Panc1 (cell line): ENCODE data around the gene NAPA. TPM values are rescaled to one million over a fixed set of nuclear protein-coding genes. Genes with fewer than 3 reads are reported as not detected.
A peak's percentile ranks its signal among the peaks of the same experiment; 100 is the strongest.

ENCODE experiments used
- ATAC-seq: fragments of 200-7000 bp; cut with Tn5 transposase; 2 replicates; pipeline ENCODE4 v1.9.1; 2020; ENCODE audit warnings: mild to moderate bottlenecking, moderate library complexity
- BruUV-seq: library from RNA; stranded (reverse); fragments of 400-500 nt; replicated peaks from 2 replicates; lab custom pipeline; 2021; lab: Mats Ljungman, UMichigan
- CTCF ChIA-PET: fragments of 300-600 bp; sonication (Branson Sonifier 250); formaldehyde crosslinking; loops from one replicate; lab custom pipeline; 2022; ENCODE audit warnings: antibody characterized with exemption; lab: Charles Lee
- POLR2A ChIA-PET: fragments of 300-600 bp; sonication (Branson Sonifier 250); formaldehyde crosslinking; loops from one replicate; lab custom pipeline; 2022; ENCODE audit warnings: antibody characterized with exemption; lab: Charles Lee
- DNase-seq: peaks from one replicate; pipeline ENCODE4 v3.0.0-alpha.2; 2010; ENCODE audit warnings: low read depth, low spot score
- H3K27ac ChIP-seq: 2 replicates; pipeline ENCODE4 v1.5.1; 2011; ENCODE audit warnings: mild to moderate bottlenecking, low read length, inconsistent platforms
- H3K27me3 ChIP-seq: fragments of 200-500 bp; sonication (Bioruptor generic); 2 replicates; pipeline ENCODE4 v1.6.0; 2014; ENCODE audit warnings: low read length, inconsistent platforms; ENCODE audit not compliant: control insufficient read depth, insufficient read depth
- H3K36me3 ChIP-seq: fragments of 200-500 bp; sonication (Bioruptor generic); 2 replicates; pipeline ENCODE4 v1.5.1; 2014; ENCODE audit warnings: inconsistent platforms, mild to moderate bottlenecking, low read length, moderate library complexity; ENCODE audit not compliant: control insufficient read depth, insufficient read depth
- H3K4me1 ChIP-seq: 2 replicates; pipeline ENCODE4 v1.5.1; 2011; ENCODE audit warnings: inconsistent platforms, mild to moderate bottlenecking, low read length, moderate library complexity; ENCODE audit not compliant: control insufficient read depth, insufficient read depth
- H3K4me3 ChIP-seq, 2 experiments: 2 replicates each; pipeline ENCODE4 v1.5.1; 2011 to 2012; ENCODE audit warnings: low read depth in 2 of 2, low read length in 2 of 2, mild to moderate bottlenecking in 2 of 2, inconsistent platforms in 1 of 2, moderate library complexity in 1 of 2
- H3K9me3 ChIP-seq: fragments of 200-500 bp; sonication (Bioruptor generic); 2 replicates; pipeline ENCODE4 v1.5.1; 2014; ENCODE audit warnings: low read depth, mild to moderate bottlenecking, inconsistent platforms, low read length, moderate library complexity; ENCODE audit not compliant: control insufficient read depth, insufficient read depth
- CTCF ChIP-seq: fragments of 450-650 bp; IDR thresholded peaks from 2 replicates; pipeline ENCODE4 v1.5.1; 2017; ENCODE audit warnings: mild to moderate bottlenecking
- POLR2AphosphoS5 ChIP-seq: IDR thresholded peaks from 2 replicates; pipeline ENCODE4 v1.6.1; 2012; ENCODE audit warnings: mild to moderate bottlenecking, low read depth, low read length, moderate library complexity
- REST ChIP-seq, 2 experiments: IDR thresholded peaks; 2 replicates each; pipeline ENCODE4 v1.6.1; 2011 to 2012; ENCODE audit warnings: low read depth in 2 of 2, control low read depth in 1 of 2, low read length in 1 of 2, mild to moderate bottlenecking in 1 of 2, moderate library complexity in 1 of 2; ENCODE audit not compliant: insufficient read depth in 1 of 2
- SIN3A ChIP-seq: IDR thresholded peaks from 2 replicates; pipeline ENCODE4 v1.6.1; 2012; ENCODE audit warnings: low read depth, mild to moderate bottlenecking, low read length, moderate library complexity, borderline replicate concordance; ENCODE audit not compliant: insufficient read depth
- TCF7L2 ChIP-seq: IDR thresholded peaks from 2 replicates; pipeline ENCODE4 v1.6.1; 2011; ENCODE audit warnings: mild to moderate bottlenecking, low read depth, low read length, inconsistent platforms
- in situ Hi-C: cut with HindIII; loops from 2 replicates; pipeline ENCODE4 v1.10.0; 2016; ENCODE audit warnings: low sequenced_read_pairs, low pct_unique_long_range_greater_than_20kb
- intact Hi-C: fragments of 100-400 bp; cut with micrococcal nuclease; formaldehyde crosslinking; loops from one replicate; pipeline ENCODE4 v1.10.0; 2022; ENCODE audit not compliant: unreplicated experiment
- total RNA-seq: library from RNA; stranded (reverse); gene quantifications from one replicate; pipeline ENCODE4 v1.2.1, GENCODE V29; 2021; ENCODE audit not compliant: unreplicated experiment

Gene NAPA
- total RNA-seq, 1 experiment from 2014 or later, result 71.0 TPM

- Histone ChIP-seq H3K9me3 (no peaks in the 10 kb centered on the region), H3K36me3 (no peaks in the 10 kb centered on the region), H3K4me3 (peak within 1 kb of the TSS; percentile 19 to 31; a peak in 3 of 4 replicates), H3K27me3 (no peaks in the 10 kb centered on the region; the same call in 1 of the 2 replicates), H3K4me1 (no peaks in the 10 kb centered on the region; the same call in none of the 2 replicates), H3K27ac (no peak within 1 kb of the TSS)
- DNase-seq (no peak), ATAC-seq (peak; percentile 44; the same call in 1 of the 2 replicates)
- ChIA-PET CTCF (interaction anchor here (0.7 kb wide), 1 partner anchor 44 kb away, joined by 4 read pairs; no protein-coding TSS in a partner anchor), POLR2A (no interaction called here)
- in situ Hi-C loops, result no loop called here
- BruUV-seq, result no TSS peak
- intact Hi-C loops, result no loop called here
- TF ChIP-seq SIN3A (no peak), REST (IDR thresholded peaks at IDR 0.05; ENCODE audit: insufficient read depth in 1 of 2, low read depth in 2 of 2, low read length in 1 of 2) (peak; percentile 90 to 93), TCF7L2 (no peak), CTCF (no peak), POLR2AphosphoS5 (no peak)
Measured at GRCh38 chr19:47471733-47472457, 43.0 kb downstream of the NAPA start, which contains the start of gene SLC8A2. SLC8A2 (minus strand) TSS chr19:47471893; CDS start chr19:47466403, 5,490 bp downstream.

- ChIA-PET POLR2A (no interaction called here), CTCF (no interaction called here)
- ATAC-seq, result no peak
- no peak overlapping the region for H3K27ac ChIP-seq
- in situ Hi-C loops, result no loop called here
- no peaks in the 10 kb centered on the region for H3K9me3 ChIP-seq
- no peaks in the 10 kb centered on the region for H3K36me3 ChIP-seq
- TF ChIP-seq REST (IDR thresholded peaks at IDR 0.05; ENCODE audit: insufficient read depth in 1 of 2, low read depth in 2 of 2, low read length in 1 of 2) (no peak), TCF7L2 (no peak), POLR2AphosphoS5 (no peak), SIN3A (no peak), CTCF (no peak)
- peak overlapping the region; percentile 19 to 31; a peak in 3 of 4 replicates for H3K4me3 ChIP-seq
- intact Hi-C loops, result no loop called here
- no peaks in the 10 kb centered on the region; the same call in 1 of the 2 replicates for H3K27me3 ChIP-seq
- DNase-seq, result no peak
- no TSS peak for BruUV-seq
- H3K4me1 ChIP-seq, result no peaks in the 10 kb centered on the region; the same call in none of the 2 replicates
Measured at GRCh38 chr19:47471381-47471732, 43.5 kb downstream of the NAPA start.
